ENCODE data around the gene MTG2. TPM values are rescaled to one million over a fixed set of nuclear protein-coding genes. Genes with fewer than 3 reads are reported as not detected.

The MTG2 gene
- total RNA-seq, 1 donor from 2014 or later = 20.2 TPM

DNA sequence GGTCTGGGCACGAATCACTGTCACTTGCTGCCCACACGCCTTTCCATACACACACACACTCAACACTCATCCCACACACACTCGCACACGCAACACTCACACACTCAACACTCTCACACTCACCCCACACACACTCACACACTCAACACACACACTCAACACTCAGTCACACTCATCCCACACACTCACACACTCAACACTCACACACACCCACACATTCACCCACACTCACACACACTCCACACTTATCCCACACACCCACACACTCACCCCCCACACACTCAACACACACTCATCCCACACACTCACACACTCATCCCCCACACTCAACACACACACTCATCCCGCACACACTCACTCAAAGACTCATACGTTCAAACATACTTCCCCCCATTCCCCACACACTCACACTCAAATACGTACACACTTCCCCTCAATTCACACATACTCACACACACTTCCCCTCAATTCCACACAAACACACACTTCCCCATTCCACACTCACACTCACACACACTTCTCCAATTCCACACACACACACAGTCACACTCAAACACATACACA, 46.2 kb downstream of the MTG2 start:
- Mint-ChIP-seq H3K27me3 (ENCODE audit: unreplicated experiment) (peaks cover 12% of the 10 kb centered on the region), H3K36me3 (ENCODE audit: low read depth, unreplicated experiment) (no peaks in the 10 kb centered on the region), H3K9me3 (ENCODE audit: unreplicated experiment) (no peaks in the 10 kb centered on the region), H3K4me1 (ENCODE audit: unreplicated experiment) (no peaks in the 10 kb centered on the region), H3K4me3 (ENCODE audit: unreplicated experiment) (no peak overlapping the region), H3K27ac (ENCODE audit: unreplicated experiment) (no peak overlapping the region)
- TF ChIP-seq, protein P1, sequence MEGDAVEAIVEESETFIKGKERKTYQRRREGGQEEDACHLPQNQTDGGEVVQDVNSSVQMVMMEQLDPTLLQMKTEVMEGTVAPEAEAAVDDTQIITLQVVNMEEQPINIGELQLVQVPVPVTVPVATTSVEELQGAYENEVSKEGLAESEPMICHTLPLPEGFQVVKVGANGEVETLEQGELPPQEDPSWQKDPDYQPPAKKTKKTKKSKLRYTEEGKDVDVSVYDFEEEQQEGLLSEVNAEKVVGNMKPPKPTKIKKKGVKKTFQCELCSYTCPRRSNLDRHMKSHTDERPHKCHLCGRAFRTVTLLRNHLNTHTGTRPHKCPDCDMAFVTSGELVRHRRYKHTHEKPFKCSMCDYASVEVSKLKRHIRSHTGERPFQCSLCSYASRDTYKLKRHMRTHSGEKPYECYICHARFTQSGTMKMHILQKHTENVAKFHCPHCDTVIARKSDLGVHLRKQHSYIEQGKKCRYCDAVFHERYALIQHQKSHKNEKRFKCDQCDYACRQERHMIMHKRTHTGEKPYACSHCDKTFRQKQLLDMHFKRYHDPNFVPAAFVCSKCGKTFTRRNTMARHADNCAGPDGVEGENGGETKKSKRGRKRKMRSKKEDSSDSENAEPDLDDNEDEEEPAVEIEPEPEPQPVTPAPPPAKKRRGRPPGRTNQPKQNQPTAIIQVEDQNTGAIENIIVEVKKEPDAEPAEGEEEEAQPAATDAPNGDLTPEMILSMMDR (IDR thresholded peaks at IDR 0.05; ENCODE audit: unreplicated experiment) = no peak
- DNase-seq (ENCODE audit: low spot score) = no peak

DNA sequence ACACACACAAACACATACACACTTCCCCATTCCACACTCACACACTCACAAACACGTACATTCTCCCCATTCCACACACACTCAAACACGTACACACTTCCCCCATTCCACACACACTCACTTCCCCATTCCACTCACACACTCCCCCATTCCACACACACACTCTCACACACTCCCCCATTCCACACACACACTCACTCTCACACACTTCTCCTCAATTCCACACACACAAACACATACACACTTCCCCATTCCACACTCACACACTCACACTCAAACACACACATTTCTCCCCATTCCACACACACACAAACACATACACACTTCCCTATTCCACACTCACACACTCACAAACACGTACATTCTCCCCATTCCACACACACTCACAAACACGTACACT, 46.8 kb downstream of the MTG2 start:
- no peak for DNase-seq (ENCODE audit: low spot score)
- TF ChIP-seq, protein P1 (IDR thresholded peaks at IDR 0.05; ENCODE audit: unreplicated experiment) = no peak
- Mint-ChIP-seq H3K4me3 (ENCODE audit: unreplicated experiment) (no peak overlapping the region), H3K27me3 (ENCODE audit: unreplicated experiment) (peaks cover 11% of the 10 kb centered on the region), H3K4me1 (ENCODE audit: unreplicated experiment) (no peaks in the 10 kb centered on the region), H3K27ac (ENCODE audit: unreplicated experiment) (no peak overlapping the region), H3K36me3 (ENCODE audit: low read depth, unreplicated experiment) (no peaks in the 10 kb centered on the region), H3K9me3 (ENCODE audit: unreplicated experiment) (no peaks in the 10 kb centered on the region)

DNA sequence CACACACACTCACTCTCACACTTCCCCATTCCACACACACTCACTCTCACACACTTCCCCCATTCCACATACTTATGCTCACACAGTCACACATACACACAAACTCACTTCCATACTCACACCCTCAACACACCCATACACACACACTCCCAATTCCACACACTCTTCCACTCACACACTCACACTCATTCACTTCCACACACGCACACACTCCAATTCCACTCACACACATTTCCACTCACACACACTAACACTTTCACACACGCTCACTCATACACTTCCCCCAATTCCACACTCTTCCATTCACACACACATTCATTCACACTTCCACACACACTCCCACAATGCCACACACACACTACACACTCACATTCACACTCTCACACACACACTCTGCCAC, 47.4 kb downstream of the MTG2 start:
- H3K4me1 Mint-ChIP-seq (ENCODE audit: unreplicated experiment) = no peaks in the 10 kb centered on the region
- no peak overlapping the region for H3K27ac Mint-ChIP-seq (ENCODE audit: unreplicated experiment)
- no peaks in the 10 kb centered on the region for H3K9me3 Mint-ChIP-seq (ENCODE audit: unreplicated experiment)
- peaks cover 6% of the 10 kb centered on the region for H3K27me3 Mint-ChIP-seq (ENCODE audit: unreplicated experiment)
- H3K4me3 Mint-ChIP-seq (ENCODE audit: unreplicated experiment) = no peak overlapping the region
- no peaks in the 10 kb centered on the region for H3K36me3 Mint-ChIP-seq (ENCODE audit: low read depth, unreplicated experiment)
- no peak for DNase-seq (ENCODE audit: low spot score)
- TF ChIP-seq, protein P1 (IDR thresholded peaks at IDR 0.05; ENCODE audit: unreplicated experiment) = no peak

DNA sequence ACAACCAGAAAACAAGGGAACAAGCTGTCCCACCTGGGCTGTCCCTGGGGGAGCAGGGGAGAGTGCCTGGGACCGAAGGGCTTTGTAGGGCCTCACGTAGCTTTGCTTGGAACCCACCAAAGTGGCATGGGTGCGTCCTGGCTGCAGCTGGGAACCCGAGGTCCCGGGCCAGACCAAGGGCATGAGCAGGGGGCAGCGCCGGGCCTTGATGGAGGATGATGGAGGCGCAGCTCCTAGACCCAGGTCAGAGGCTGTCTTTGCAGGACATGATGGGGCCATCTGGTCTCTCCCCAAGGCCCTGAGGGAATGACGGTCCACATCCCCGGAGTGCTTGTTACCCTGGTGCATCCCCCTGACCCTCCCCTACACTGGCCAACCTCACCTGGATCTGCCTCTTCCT, 47.9 kb downstream of the MTG2 start:
- no peak for DNase-seq (ENCODE audit: low spot score)
- Mint-ChIP-seq H3K9me3 (ENCODE audit: unreplicated experiment) (no peaks in the 10 kb centered on the region), H3K27ac (ENCODE audit: unreplicated experiment) (no peak overlapping the region), H3K36me3 (ENCODE audit: low read depth, unreplicated experiment) (no peaks in the 10 kb centered on the region), H3K4me3 (ENCODE audit: unreplicated experiment) (no peak overlapping the region), H3K27me3 (ENCODE audit: unreplicated experiment) (peaks cover 4% of the 10 kb centered on the region), H3K4me1 (ENCODE audit: unreplicated experiment) (no peaks in the 10 kb centered on the region)
- TF ChIP-seq, protein P1 (IDR thresholded peaks at IDR 0.05; ENCODE audit: unreplicated experiment) = no peak

DNA sequence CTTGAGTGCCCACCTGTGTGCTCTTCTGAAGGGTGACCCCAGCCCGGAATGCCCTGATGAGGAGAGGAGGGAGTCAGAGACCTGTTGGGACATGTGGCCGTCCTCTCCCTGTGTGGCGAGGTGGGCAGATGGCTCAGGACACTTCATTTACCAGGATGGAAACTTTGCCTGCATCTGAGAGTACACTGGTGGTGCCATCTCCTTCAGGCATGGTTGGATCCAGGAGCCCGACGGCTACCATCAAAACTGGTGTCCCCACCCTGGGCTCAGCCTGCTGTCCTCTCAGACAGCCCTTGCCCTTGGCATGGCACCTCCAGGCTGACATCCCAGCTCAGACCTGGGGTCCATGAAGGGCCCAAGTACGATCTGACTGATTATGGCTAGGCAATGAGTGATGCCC, 48.5 kb downstream of the MTG2 start:
- H3K36me3 Mint-ChIP-seq (ENCODE audit: low read depth, unreplicated experiment) = no peaks in the 10 kb centered on the region
- no peak for DNase-seq (ENCODE audit: low spot score)
- H3K4me1 Mint-ChIP-seq (ENCODE audit: unreplicated experiment) = no peaks in the 10 kb centered on the region
- H3K27me3 Mint-ChIP-seq (ENCODE audit: unreplicated experiment) = peaks cover 6% of the 10 kb centered on the region
- H3K27ac Mint-ChIP-seq (ENCODE audit: unreplicated experiment) = no peak overlapping the region
- H3K9me3 Mint-ChIP-seq (ENCODE audit: unreplicated experiment) = no peaks in the 10 kb centered on the region
- TF ChIP-seq, protein P1 (IDR thresholded peaks at IDR 0.05; ENCODE audit: unreplicated experiment) = no peak
- no peak overlapping the region for H3K4me3 Mint-ChIP-seq (ENCODE audit: unreplicated experiment)

Measured in endothelial cell (in vitro differentiated cells).